CD8-positive, alpha-beta memory T cell (primary cell): ENCODE results near the gene FYB1. TPM values are rescaled to one million over a fixed set of nuclear protein-coding genes. Genes with fewer than 3 reads are reported as not detected.

Experiments
- CTCF ChIA-PET: fragments of 350-600 bp; sonication (Branson Sonifier 250); formaldehyde crosslinking; loops from one replicate; lab custom pipeline; 2021; ENCODE audit warnings: antibody characterized with exemption; lab: Charles Lee
- POLR2A ChIA-PET: fragments of 350-600 bp; sonication (Branson Sonifier 250); formaldehyde crosslinking; loops from one replicate; lab custom pipeline; 2021; ENCODE audit warnings: antibody characterized with exemption; lab: Charles Lee
- DNase-seq, 5 donors: peaks; one replicate each; pipeline versions ENCODE4 v3.0.0 to v3.0.0-alpha.2; 2020 to 2022; ENCODE audit warnings: mixed read lengths in 1 of 5
- H3K27ac ChIP-seq: one replicate; pipeline ENCODE4 v1.7.0; 2013; ENCODE audit warnings: low read depth, mild to moderate bottlenecking, low read length, moderate library complexity
- H3K27me3 ChIP-seq: 2 replicates; pipeline ENCODE4 v1.7.0; 2013; ENCODE audit warnings: low read length, mild to moderate bottlenecking; ENCODE audit not compliant: insufficient read depth, poor library complexity, severe bottlenecking
- H3K36me3 ChIP-seq: 2 replicates; pipeline ENCODE4 v1.7.0; 2013; ENCODE audit warnings: mild to moderate bottlenecking, low read length, moderate library complexity; ENCODE audit not compliant: insufficient read depth
- H3K4me1 ChIP-seq: 2 replicates; pipeline ENCODE4 v1.7.0; 2013; ENCODE audit warnings: mild to moderate bottlenecking, low read length, moderate library complexity; ENCODE audit not compliant: insufficient read depth
- H3K4me3 ChIP-seq: 2 replicates; pipeline ENCODE4 v1.7.0; 2013; ENCODE audit warnings: mild to moderate bottlenecking, low read length
- H3K9me3 ChIP-seq: 2 replicates; pipeline ENCODE4 v1.7.0; 2013; ENCODE audit warnings: mild to moderate bottlenecking, low read length
- H3K27ac Mint-ChIP-seq, 8 donors: one replicate each; pipeline ENCODE4 v1.8.0; 2020 to 2021; ENCODE audit warnings: mixed read lengths in 8 of 8, mild to moderate bottlenecking in 6 of 8, inconsistent platforms in 3 of 8, moderate library complexity in 3 of 8
- H3K27me3 Mint-ChIP-seq, 2 donors: one replicate each; pipeline ENCODE4 v1.8.0; 2020 to 2021; ENCODE audit warnings: mixed read lengths in 2 of 2, mild to moderate bottlenecking in 1 of 2, moderate library complexity in 1 of 2
- H3K36me3 Mint-ChIP-seq, 3 donors: one replicate each; pipeline ENCODE4 v1.8.0; 2020 to 2021; ENCODE audit warnings: mixed read lengths in 3 of 3, inconsistent platforms in 1 of 3, mild to moderate bottlenecking in 1 of 3
- H3K4me1 Mint-ChIP-seq, 3 donors: one replicate each; pipeline ENCODE4 v1.8.0; 2020 to 2021; ENCODE audit warnings: mixed read lengths in 3 of 3, inconsistent platforms in 1 of 3, mild to moderate bottlenecking in 1 of 3
- H3K4me3 Mint-ChIP-seq, 7 donors: one replicate each; pipeline ENCODE4 v1.8.0; 2020 to 2021; ENCODE audit warnings: mixed read lengths in 7 of 7, mild to moderate bottlenecking in 6 of 7, moderate library complexity in 4 of 7, inconsistent platforms in 2 of 7
- H3K9me3 Mint-ChIP-seq, 5 donors: one replicate each; pipeline ENCODE4 v1.8.0; 2020 to 2022; ENCODE audit warnings: mixed read lengths in 5 of 5, mild to moderate bottlenecking in 3 of 5, moderate library complexity in 2 of 5, inconsistent platforms in 1 of 5
- polyA plus RNA-seq: library from polyadenylated mRNA; unstranded; fragments of 300-500 nt; fragmentation: Illumina TruSeq; gene quantifications from one replicate; pipeline ENCODE4 v1.2.3, GENCODE V29; 2021
- total RNA-seq, 2 experiments: library from RNA; stranded (reverse); gene quantifications; one replicate each; pipeline ENCODE4 v1.2.3, GENCODE V29; 2021

The FYB1 gene
- total and polyA plus RNA-seq, 3 experiments from 2014 or later, result 75.9 to 282 (median 84.2) TPM

DNA sequence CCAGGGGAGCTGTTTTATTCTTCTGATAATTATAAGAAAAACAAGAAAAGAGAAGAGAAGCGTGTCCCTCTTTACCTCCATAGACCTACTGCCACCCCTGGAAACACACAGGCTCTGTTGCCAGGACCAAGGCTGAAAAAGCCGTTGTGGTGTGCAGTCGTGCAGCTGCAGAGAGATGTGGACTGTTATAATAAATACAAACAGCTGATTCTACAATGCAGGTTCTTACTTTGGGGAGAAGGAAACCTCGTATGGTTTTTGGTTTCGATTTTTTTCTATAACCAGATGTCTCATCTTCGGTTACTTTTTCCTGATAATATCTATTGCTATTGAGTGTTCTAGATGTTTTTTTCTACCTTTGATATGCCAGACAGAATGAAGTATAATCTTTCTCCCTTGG is 28.1 kb downstream of the FYB1 start:
- ChIA-PET CTCF (interaction anchor here (1.4 to 19.0 kb wide), 4 partner anchors 10 to 92 kb away, joined by 4 to 263 read pairs (median 40); no protein-coding TSS in a partner anchor), POLR2A (interaction anchor here (1.2 to 10.3 kb wide), 3 partner anchors 12 to 26 kb away, joined by 3 to 135 read pairs (median 6); no protein-coding TSS in a partner anchor)
- H3K4me3 ChIP-seq, result peak overlapping the region; percentile 21
- no peaks in the 10 kb centered on the region for H3K9me3 ChIP-seq
- no peaks in the 10 kb centered on the region for H3K9me3 Mint-ChIP-seq
- peak overlapping the region; percentile 70 to 89 (median 80) for H3K4me3 Mint-ChIP-seq
- no peaks in the 10 kb centered on the region for H3K27me3 ChIP-seq
- peak overlapping the region; percentile 90 to 99 (median 94) for H3K27ac Mint-ChIP-seq
- peaks cover 14% of the 10 kb centered on the region for H3K36me3 ChIP-seq
- H3K4me1 Mint-ChIP-seq, result peaks cover 93 to 98% (median 98%) of the 10 kb centered on the region in 3 donors
- no peaks in the 10 kb centered on the region for H3K27me3 Mint-ChIP-seq
- DNase-seq, result peak in 3 of 5 donors; percentile 57 to 71 (median 62)
- H3K27ac ChIP-seq, result peak overlapping the region; percentile 27
- peaks cover 93% of the 10 kb centered on the region for H3K4me1 ChIP-seq
- H3K36me3 Mint-ChIP-seq, result peaks cover 6 to 37% (median 20%) of the 10 kb centered on the region in 3 donors

DNA sequence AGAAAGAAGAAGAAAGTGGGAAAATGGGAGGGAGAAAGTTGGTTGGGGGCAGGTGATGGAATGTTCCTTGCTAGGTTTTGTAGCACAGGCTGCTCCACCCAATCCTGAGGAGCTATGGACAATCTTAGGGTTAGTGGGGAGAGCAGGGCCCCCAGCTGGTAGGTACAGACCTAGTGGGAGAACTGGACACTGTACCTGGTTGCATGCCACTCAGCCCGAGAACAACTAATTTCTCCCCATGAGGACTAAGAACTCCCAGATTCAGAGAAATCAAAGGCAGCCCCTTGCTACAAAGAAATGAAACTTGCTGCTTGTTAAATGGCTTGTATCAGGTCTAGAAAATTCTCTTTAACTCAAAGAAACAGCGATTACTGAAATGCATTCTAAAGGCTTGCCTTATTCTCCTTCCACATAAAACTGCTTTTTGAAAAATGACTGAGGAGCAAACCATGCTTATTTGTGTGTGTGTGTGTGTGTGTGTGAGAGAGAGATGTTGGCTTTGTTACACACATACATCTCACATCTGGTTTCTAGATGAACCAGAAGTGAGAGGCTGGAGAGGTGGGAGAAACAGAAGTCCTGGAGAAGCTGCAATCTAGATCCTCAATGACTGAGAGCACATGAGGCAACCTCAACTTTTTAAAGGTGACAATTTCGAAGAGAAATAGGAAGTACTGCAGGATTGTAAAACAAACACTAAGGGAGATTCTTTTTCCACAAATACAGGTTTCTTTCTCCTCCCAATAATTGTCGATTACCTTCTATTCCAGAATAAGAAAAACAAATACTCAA is 28.9 kb downstream of the FYB1 start:
- H3K27ac ChIP-seq, result peak overlapping the region; percentile 27
- POLR2A ChIA-PET, result interaction anchor here (1.2 to 10.3 kb wide), 3 partner anchors 12 to 27 kb away, joined by 3 to 135 read pairs (median 6); no protein-coding TSS in a partner anchor
- H3K9me3 ChIP-seq, result no peaks in the 10 kb centered on the region
- CTCF ChIA-PET, result interaction anchor here (1.4 to 19.0 kb wide), 4 partner anchors 11 to 93 kb away, joined by 4 to 263 read pairs (median 40); no protein-coding TSS in a partner anchor
- H3K4me3 Mint-ChIP-seq, result peak overlapping the region; percentile 70 to 89 (median 80)
- peaks cover 6 to 38% (median 20%) of the 10 kb centered on the region in 3 donors for H3K36me3 Mint-ChIP-seq
- no peak for DNase-seq
- peaks cover 95 to 100% (median 100%) of the 10 kb centered on the region in 3 donors for H3K4me1 Mint-ChIP-seq
- H3K4me1 ChIP-seq, result peaks cover 96% of the 10 kb centered on the region
- peak overlapping the region; percentile 90 to 99 (median 94) for H3K27ac Mint-ChIP-seq
- peaks cover 14% of the 10 kb centered on the region for H3K36me3 ChIP-seq
- H3K27me3 ChIP-seq, result no peaks in the 10 kb centered on the region
- H3K27me3 Mint-ChIP-seq, result no peaks in the 10 kb centered on the region
- peak overlapping the region; percentile 21 for H3K4me3 ChIP-seq
- H3K9me3 Mint-ChIP-seq, result no peaks in the 10 kb centered on the region

DNA sequence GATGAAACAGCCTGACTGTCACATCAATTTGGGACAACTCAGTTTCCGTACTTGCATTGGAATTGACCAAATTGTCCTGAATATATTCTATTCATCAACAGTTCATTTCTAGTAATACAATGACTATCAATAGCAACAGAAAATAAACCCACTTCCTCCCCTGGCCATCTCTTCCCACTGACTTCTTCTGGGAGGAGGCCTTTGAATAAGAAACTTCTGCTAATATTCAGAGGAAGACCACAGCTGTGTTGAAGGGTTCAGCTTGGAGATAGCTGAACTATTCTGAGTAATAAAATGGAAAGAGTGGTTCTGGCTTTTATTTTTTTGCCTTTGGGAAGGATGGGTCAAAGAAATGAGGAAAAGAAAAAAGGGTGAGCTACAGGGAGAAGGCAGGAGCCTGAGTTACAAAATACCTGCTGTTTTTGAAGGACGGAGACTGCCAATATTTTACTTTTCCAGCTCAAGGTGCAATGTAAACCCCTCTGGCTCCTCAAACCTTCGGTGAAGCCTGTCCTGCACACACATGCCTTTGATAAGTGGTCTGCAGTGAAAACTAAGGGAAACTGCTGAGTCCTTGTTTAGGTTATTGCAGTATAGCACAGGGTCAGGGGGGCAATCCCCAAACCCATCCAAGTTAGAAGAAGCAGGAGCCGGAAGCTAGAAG is 29.9 kb downstream of the FYB1 start:
- Histone ChIP-seq H3K9me3 (no peaks in the 10 kb centered on the region), H3K36me3 (peaks cover 5% of the 10 kb centered on the region), H3K4me3 (peak overlapping the region; percentile 21), H3K27me3 (no peaks in the 10 kb centered on the region), H3K4me1 (peaks cover 92% of the 10 kb centered on the region), H3K27ac (no peak overlapping the region)
- POLR2A ChIA-PET, result interaction anchor here (3.0 to 10.3 kb wide), 2 partner anchors 11 to 28 kb away, joined by 32 to 135 read pairs; no protein-coding TSS in a partner anchor
- Mint-ChIP-seq H3K9me3 (no peaks in the 10 kb centered on the region), H3K4me3 (peak overlapping the region; percentile 70 to 89 (median 80)), H3K27me3 (no peaks in the 10 kb centered on the region), H3K36me3 (peaks cover 2 to 29% (median 16%) of the 10 kb centered on the region in 3 donors), H3K4me1 (peaks cover 93 to 100% (median 100%) of the 10 kb centered on the region in 3 donors), H3K27ac (peak overlapping the region; percentile 90 to 99 (median 94))
- CTCF ChIA-PET, result interaction anchor here (0.7 to 19.0 kb wide), 7 partner anchors 12 to 94 kb away, joined by 3 to 263 read pairs (median 6); no protein-coding TSS in a partner anchor
- DNase-seq, result no peak

DNA sequence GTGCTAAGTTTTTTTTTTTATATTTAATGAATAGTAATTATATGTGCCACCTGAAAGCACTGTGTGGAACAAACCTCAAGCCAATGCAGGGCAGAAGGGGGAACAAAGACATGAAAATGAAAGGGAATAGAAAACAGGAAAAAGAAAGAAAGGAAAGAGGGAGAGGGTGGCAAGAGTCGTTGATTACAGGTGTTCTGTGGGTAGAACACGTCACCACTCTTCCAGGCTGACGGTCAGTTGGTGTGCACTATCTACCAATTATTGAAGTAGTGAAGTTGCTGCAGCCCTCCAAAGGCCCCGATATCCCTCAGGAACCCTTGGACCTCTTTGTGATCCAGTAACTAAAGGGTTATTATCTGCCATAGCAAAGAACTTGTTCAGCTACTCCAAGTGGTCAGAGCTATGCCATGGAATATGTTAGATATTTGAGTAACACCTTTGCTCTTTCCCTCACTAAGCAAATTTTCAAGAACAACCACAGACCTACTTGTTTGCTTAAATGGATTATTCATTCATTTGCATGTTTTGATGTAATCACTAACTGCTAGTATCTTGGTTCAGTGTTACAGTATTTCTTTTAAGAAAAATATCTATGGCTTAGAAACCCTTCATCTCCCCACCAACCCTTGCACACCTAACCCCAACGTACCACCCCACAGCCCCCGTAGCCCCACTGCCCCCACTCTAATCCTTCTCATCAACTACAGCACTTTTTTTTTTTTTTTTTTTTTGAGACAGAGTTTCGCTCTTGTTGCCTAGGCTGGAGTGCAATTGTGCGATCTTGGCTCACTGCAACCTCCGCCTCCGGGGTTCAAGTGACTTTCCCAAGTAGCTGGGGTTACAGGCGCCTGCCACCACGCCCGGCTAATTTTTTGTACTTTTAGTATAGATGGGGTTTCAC is 31.3 kb downstream of the FYB1 start:
- H3K4me1 ChIP-seq, result peaks cover 92% of the 10 kb centered on the region
- Mint-ChIP-seq H3K4me1 (peaks cover 87 to 98% (median 96%) of the 10 kb centered on the region in 3 donors), H3K4me3 (peak overlapping the region; percentile 70 to 89 (median 80)), H3K27ac (peak overlapping the region; percentile 90 to 99 (median 94)), H3K27me3 (no peaks in the 10 kb centered on the region), H3K9me3 (no peaks in the 10 kb centered on the region), H3K36me3 (peaks cover 0 to 23% (median 8%) of the 10 kb centered on the region in 3 donors)
- peak in 2 of 5 donors; percentile 55 to 57 for DNase-seq
- peak overlapping the region; percentile 23 for H3K4me3 ChIP-seq
- peaks cover 4% of the 10 kb centered on the region for H3K36me3 ChIP-seq
- no peaks in the 10 kb centered on the region for H3K9me3 ChIP-seq
- no peak overlapping the region for H3K27ac ChIP-seq
- POLR2A ChIA-PET, result interaction anchor here (0.8 to 10.3 kb wide), 7 partner anchors 8 to 30 kb away, joined by 3 to 135 read pairs (median 7); no protein-coding TSS in a partner anchor
- CTCF ChIA-PET, result interaction anchor here (0.7 to 19.0 kb wide), 12 partner anchors 8 to 96 kb away, joined by 3 to 263 read pairs (median 6); no protein-coding TSS in a partner anchor
- no peaks in the 10 kb centered on the region for H3K27me3 ChIP-seq

DNA sequence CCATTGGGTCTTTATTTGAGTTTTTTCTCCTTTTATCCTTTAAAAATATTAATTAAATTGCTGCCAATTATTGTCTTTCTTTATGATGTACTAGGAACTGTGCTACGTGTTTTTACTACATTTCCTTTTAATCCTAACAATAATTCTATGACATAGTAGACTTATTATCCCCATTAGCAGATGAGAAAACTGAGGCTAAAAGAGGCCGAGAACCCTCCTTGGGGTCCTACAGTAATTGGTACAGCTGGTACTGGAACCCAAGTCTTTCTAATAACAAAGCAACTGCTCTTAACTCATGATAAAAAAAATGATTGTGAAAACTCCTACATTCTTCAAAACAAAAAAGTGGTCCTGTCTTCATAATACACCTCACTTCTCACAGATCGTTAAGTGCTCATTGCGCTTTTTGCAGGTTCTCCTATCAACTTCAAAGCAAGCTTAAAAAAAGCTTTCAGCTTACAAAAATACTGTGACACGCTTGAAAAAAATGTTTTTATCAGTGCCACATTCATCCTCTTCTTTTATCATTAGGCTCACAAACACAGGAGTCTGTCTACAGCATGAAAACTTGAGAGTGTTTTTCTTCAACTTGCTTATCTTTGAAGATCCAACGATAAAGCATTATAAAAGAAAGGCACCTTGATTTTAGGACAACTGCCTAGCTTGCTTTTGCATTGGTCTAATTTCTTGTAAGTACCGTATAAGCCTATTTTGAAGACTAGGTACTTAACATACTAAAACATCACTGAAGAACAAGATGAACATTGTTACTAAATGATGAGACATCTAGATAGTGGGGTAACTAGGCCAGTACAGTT is 32.4 kb downstream of the FYB1 start:
- Mint-ChIP-seq H3K27ac (peak overlapping the region; percentile 90 to 99 (median 94)), H3K9me3 (no peaks in the 10 kb centered on the region), H3K4me1 (peaks cover 86 to 98% (median 96%) of the 10 kb centered on the region in 3 donors), H3K36me3 (peaks cover 0 to 25% (median 13%) of the 10 kb centered on the region in 3 donors), H3K27me3 (no peaks in the 10 kb centered on the region), H3K4me3 (peak overlapping the region; percentile 70 to 89 (median 80))
- H3K4me3 ChIP-seq, result peak overlapping the region; percentile 15
- no peaks in the 10 kb centered on the region for H3K36me3 ChIP-seq
- DNase-seq, result peak in 1 of 5 donors; percentile 79
- peak overlapping the region; percentile 7 for H3K27ac ChIP-seq
- ChIA-PET CTCF (interaction anchor here (0.8 to 19.0 kb wide), 12 partner anchors 9 to 183 kb away, joined by 3 to 263 read pairs (median 6); no protein-coding TSS in a partner anchor), POLR2A (interaction anchor here (0.6 to 10.3 kb wide), 11 partner anchors 8 to 30 kb away, joined by 3 to 135 read pairs (median 4); no protein-coding TSS in a partner anchor)
- H3K27me3 ChIP-seq, result no peaks in the 10 kb centered on the region
- H3K9me3 ChIP-seq, result no peaks in the 10 kb centered on the region
- H3K4me1 ChIP-seq, result peaks cover 94% of the 10 kb centered on the region

DNA sequence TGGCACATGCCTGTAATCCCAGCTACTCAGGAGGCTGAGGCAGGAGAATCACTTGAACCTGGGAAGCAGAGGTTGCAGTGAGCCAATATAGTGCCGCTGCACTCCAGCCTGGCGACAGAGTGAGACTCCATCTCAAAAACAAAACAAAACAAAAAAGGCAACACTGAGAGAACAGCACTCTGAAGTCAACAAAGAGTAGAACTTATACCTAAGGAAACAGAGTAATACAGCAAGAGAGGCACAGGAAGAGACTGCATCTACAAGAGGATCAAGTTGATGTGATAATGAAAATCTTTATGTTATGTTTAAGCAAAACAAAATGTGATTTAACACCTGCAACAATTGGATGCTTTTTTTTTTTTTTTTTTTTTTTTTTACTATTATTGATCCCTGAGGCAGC is 33.1 kb downstream of the FYB1 start:
- peak overlapping the region; percentile 68 to 89 (median 81) for H3K4me3 Mint-ChIP-seq
- H3K27me3 ChIP-seq, result no peaks in the 10 kb centered on the region
- H3K9me3 ChIP-seq, result no peaks in the 10 kb centered on the region
- no peaks in the 10 kb centered on the region for H3K9me3 Mint-ChIP-seq
- peaks cover 4% of the 10 kb centered on the region for H3K36me3 ChIP-seq
- peaks cover 0 to 32% (median 16%) of the 10 kb centered on the region in 3 donors for H3K36me3 Mint-ChIP-seq
- no peaks in the 10 kb centered on the region for H3K27me3 Mint-ChIP-seq
- peaks cover 94% of the 10 kb centered on the region for H3K4me1 ChIP-seq
- H3K27ac ChIP-seq, result peak overlapping the region; percentile 27
- ChIA-PET POLR2A (interaction anchor here (0.8 to 10.3 kb wide), 10 partner anchors 7 to 31 kb away, joined by 3 to 135 read pairs (median 5); no protein-coding TSS in a partner anchor), CTCF (interaction anchor here (1.2 to 19.0 kb wide), 8 partner anchors 10 to 184 kb away, joined by 3 to 263 read pairs (median 10); no protein-coding TSS in a partner anchor)
- DNase-seq, result peak in 1 of 5 donors; percentile 56
- H3K4me1 Mint-ChIP-seq, result peaks cover 86 to 98% (median 96%) of the 10 kb centered on the region in 3 donors
- H3K27ac Mint-ChIP-seq, result peak overlapping the region; percentile 87 to 98 (median 94)
- peak overlapping the region; percentile 51 for H3K4me3 ChIP-seq
